HG03521 (cell line): ENCODE results near the gene POLR2L.

Source experiments
- ATAC-seq: cut with Tn5 transposase; IDR thresholded peaks from one replicate; pipeline ENCODE4 v1.9.1; 2021; ENCODE audit warnings: mild to moderate bottlenecking, moderate library complexity; ENCODE audit not compliant: unreplicated experiment

POLR2L gene

DNA sequence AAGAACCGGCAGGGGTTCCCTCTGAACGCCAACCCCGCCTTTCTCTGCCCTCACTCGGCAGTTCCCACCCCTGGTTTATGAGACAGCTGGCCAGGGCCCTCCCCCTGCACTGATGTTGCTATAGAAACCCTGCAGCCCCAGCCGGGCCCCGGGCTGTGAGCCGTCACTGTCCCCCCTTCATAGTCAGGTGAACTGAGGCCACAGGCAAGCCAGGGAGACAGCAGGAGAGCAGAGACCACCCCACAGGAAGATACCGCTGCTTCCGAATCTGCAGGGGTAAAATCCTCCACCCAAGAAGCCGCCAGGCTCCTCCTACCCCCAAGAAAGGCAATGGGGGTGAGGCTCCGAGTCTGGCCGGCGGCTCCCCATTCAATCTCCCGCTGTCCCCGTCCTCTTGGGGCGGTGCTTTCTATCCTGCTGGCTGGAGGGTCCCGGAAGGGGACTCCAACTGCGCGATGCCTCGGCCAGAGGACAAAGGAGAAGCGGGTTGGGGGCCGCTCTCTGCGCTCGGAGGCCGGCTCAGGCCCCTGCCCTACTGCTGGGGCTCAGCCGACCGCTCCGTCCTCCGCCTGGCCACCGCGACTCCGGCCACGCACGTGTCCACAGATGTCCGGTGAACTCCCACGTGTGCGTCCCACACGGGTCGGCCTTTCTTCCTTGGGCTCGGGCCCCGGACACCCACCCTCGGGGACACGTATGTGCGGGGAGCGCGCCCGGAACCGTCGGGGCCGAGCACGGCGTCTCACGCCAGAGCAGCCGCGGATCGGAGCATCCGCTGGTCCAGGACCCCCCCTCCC lies 44.8 kb downstream of the POLR2L start:
- peak; percentile 31 for ATAC-seq

DNA sequence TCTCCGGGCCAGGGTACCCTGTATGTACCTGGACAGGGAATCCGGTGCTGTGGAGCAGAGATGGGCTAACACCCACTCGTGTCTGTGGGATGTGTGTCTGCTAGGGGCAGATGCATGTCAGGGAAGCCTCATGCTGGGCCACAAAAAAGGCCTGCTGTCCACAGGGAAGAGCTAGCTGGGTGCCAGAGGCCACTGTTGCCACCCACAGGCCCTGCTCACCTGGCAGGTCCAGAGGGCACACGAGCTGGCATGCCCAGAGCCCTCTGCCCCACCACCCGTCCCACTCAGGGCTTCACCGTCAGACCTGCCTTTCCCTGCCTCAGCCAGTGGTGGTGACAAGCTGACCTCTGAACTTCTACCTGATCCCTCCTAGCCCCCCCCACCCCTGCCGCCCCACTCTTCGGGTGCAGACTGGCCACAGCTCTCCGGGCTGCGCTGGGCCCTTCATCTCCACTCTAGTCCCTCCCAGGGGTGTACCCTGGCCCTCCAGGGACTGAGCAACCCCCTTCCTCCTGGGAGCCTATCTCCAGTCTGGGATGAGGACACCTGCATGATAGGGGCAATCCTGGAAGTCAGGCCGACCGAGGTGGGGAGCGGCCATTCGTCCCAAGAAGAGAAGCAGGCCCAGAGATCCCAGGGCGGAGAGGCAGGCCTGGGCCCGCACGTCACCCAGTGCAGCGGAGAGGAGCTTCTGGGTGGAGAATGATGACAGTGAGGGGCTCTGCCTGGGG lies 45.6 kb downstream of the POLR2L start:
- ATAC-seq: no peak

DNA sequence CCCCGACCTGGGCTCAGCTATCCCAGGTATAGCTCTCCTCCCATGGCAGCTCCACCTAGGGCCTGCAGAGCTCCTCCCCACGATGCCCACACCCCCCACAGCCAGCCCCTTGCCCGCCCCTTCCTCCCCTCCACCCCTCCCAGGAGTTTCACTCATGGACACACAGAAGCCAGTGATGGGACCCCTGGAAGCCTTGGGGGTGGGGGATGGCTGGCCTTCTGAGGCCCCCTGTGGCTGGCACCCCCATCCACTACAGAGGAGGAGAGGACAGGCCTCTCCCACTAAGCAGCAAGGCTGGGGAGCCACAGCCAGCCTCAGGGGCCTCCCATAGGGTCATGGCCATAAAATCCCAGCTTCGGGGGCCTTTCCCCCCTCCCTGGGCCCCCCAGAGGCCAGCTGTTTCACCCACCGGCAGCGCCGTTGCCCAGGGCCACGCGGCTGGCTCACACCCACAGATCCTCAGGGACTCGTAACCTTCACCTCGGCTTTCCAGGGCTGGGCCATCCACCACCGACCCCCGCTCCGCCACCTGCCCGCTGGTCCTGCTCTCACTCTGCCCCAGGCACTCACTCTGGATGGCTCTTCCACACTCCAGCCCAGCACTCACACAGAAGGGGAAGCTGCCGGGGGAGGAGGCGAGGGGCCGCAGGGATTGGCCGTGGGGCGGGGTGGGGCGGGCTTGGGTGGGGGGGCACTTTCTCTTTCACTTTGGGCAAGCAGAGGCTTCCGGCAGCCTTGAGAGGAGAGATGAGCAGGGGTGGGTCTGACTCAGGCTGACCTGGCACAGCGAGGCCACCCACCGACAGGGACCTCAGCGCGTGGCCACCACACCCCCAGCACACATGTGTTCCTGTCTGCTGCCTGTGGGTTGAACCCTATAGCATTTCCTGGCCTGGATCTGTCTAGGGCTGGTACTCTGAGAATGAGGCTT lies 46.4 kb downstream of the POLR2L start:
- ATAC-seq: no peak

DNA sequence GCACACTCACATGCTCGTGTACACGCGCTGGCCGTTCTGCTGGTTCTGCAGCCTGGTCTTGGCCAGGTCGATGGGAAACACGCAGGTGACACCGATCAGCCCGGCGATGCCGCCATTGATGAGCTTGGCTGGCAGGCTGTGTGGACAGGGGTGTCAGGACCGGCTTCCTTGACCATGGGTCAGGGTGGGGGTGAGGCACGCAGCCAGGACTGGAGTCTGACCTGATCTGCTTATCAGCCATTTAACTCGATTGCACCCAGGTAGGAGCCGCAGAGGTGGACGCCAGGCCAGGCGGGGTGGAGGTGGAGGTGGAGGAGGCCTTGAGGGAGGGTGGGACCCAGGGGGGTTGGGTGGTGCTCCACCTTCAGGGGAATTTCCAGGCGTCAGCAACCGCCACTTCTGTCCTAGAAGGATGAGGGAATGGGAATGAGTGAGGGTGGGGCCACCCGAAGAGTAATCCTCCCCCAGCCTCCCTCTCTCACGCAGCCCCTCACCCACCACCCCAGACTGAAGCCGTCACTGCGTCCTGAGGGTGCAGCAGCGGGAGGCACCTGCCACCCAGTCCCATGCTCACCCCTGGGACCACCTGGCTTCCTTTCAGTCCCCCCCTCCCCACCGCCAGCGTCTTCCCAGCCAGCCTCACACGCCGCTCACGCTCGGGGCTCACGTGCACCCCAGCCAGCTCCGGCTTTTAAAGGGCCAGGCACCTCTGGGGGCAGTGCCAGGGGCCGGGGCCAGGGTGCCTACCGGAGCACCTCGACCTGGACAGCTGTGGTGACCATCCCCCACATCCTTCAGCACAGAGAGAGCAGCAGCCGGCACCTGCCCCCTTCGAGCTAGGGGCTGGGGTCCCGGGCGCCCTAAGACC lies 47.3 kb downstream of the POLR2L start:
- no peak for ATAC-seq

DNA sequence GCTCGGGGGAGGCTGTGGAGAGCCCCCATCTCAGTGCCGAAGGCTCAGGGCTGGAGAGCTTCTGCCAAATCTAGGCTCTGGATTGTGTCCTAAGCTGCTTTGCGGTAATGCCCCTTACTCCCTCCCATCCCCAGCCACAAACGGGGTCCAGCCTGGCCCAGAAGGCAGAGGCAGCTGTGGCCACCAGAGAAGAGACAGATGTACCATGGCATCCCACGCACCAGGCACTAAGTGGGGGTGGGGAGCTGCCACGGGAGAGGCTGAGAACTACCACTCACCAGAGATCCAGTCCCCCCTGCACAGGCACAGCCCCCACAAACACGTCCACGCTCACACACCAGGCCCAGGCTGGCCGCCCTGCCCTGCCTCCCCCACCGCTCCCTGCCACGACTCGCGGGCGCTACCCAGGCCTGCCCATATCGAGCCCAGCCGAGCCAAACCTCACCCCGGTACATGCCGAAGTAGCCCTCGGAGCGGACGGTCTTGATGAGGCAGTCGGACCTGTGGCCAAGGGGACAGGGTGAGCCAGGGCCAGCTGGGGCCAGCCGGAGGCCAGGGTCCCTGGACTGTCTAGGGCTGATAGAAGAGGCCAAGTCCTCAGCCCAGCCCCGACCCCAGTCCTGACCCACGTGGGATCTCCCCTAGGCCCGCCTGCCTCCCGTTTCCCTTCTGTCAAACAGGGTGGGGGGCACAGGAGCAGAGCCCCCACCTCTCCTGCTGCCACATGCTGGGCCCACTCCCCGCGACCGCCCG lies 48.1 kb downstream of the POLR2L start:
- ATAC-seq: no peak

DNA sequence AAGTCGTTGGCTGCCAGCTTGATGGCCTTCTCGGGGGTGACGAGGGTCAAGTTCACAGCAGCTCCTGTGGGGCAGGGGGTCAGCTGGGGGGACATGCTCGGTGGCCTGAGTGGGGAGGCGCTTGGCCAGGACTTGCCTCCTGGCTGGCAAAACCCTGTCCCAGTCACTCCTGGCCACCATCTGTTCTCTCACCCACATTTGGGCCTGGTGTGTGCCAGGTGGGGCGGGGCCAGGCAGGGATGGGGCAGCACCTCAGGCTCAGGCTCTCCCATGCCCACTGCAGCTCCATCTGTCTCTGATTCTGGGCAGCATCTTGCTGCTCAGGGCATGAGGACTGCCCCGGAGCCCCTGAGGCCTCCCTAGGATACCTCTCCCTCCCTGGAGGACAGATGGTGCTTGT lies 48.8 kb downstream of the POLR2L start:
- ATAC-seq: no peak

DNA sequence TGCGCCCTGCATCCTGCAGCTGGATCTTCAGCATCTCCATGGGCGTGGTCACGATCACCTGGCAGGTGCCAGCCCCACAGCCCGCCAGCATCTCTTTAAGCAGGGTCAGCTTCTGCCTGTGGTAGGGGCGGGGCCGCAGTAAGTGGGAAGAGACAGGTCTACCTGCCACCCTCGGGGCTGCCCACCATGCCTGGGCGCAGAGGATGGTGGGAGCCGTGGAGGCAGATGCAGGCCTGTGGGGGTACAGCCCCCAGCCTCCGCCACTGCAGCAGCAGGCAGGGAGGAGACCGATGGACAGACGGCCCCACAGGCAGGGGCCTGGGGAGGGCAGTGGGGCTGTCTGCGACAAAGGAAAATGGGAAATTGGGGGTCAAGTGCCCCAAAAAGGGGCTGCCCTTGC lies 49.5 kb downstream of the POLR2L start:
- ATAC-seq: no peak

DNA sequence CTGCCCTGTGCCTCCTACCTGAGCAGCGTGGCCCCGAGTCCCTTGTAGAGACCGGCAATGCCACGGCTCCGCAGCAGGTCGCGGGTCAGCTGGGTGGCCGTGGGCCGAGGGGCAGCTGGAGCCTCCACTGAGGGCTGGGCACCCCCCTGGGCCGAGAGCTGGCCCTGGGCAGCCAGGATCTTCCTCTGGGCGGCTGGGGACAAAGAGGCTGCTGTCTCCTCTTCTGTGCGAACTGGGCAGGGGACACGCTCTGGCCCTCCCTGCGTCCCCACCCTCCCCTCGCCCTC lies 49.9 kb downstream of the POLR2L start:
- no peak for ATAC-seq

DNA sequence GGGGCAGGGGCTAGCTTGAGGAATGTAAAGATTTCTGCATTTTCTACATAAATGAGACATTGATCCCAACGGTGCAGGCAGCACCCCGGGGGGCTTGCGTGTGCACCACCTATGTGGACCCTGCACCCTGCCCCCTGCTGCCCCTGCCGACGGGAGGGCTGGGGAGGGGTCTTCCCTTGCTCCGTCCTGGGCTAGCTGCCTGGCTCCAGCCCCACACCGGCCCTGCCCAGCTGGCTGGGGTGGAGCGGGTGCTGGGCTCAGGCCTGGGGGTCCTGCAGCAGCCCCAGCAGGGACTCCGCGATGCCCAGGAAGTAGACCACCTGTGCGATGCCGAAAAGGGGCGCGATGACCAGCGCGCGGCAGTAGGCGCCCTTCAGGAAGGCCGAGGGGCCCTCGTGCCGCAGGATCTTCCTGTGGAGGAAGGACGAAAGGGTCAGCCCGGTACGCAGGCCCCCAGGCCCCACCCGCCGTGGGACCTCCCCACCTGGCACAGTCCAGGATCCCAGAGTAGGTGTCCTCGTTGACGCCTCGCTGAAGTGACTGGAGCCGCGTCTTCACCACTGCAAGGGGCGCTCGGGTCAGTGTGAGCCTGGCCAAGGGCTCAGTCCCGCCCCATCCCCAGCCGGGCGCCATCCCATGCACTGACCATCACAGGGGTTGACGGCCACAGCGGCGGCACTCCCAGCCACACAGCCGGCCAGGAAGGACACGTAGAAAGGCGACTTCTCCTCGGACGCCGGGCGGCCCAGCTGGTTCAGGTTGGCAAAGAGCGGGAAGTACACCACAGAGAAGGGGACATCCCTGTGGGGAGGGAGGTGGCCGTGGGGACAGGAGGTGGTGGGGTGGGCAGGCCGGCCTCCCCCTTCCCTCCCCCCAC lies 50.4 kb downstream of the POLR2L start:
- no peak for ATAC-seq

DNA sequence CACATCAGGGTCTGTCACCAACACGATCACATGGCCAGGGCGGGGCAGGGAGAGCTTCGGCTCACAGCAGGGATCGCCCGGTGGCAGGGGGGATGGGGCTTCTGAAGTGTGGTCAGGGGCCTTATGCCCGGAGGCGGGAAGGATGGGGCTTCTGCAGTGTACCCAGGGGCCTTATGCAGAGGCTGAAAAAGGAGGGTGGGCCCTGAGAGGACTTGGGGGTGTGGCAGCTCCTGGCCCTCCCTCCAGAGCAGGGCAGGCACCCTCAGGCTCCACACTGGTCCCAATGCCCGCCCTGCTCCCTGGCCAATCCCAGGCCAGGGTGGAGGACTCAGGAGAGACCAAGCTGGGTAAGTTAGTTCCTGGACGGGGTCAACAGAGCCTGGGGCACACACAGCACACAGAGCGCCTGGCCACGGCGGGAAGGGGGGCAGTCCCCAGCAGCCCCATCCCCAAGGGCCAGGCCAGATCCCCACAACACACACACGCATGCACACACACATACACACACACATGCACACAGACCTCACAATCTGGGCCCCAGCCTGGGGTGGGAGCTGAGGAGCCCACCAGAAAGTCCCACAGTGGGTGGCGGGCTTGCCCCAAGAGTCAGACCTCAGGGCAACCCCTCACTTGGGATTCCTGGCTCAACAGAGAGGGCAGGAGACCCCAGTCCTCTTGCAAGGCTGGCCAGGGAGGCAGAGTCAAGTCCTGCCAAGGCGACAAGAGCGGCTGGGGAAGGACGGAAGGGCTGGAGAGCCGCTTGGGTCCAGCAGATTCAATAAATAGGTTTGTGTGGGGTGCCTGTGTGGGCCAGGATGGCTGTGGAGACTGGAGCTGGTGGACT lies 51.4 kb downstream of the POLR2L start:
- no peak for ATAC-seq

DNA sequence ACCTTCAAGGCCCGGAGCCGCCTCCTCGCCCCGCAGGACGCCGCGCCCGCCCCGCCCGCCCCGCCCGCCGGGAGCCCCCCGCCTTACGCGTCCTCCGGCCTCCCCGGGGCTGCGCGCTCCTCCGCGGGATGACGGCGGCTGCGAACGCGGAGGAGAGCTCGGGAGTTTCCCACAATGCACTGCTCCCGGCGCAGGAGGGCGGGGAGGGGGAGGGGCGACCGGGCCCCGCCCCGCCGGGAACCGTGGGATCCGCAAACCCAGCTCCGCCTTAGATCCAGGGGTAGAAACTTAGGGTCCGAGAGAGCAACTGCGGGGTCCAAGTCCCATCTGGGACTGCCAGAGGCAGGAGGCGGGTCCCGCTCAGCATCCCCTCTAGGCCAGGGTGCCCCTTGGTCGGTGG lies 52.4 kb downstream of the POLR2L start, which contains the start of gene CEND1:
CEND1 (minus strand) TSS at position 148 of the 400 bp plus-strand sequence. CDS start 1,514 bp downstream, outside the sequence.
- ATAC-seq: no peak
